K562 (cell line): Measurements from ENCODE around the gene TMEM131. TPM values are rescaled to one million over a fixed set of nuclear protein-coding genes. Genes with fewer than 3 reads are reported as not detected.

Experiments used
- ATAC-seq: fragments of 200-7000 bp; cut with Tn5 transposase; 3 replicates; pipeline ENCODE4 v1.9.1; 2020; ENCODE audit warnings: moderate library complexity
- BruUV-seq: library from RNA; stranded (reverse); fragments of 400-500 nt; replicated peaks from 2 replicates; lab custom pipeline; 2021; lab: Mats Ljungman, UMichigan
- CTCF ChIA-PET: fragments of 300-600 bp; formaldehyde crosslinking; extraction: SDS; loops from one replicate; lab custom pipeline; 2021; ENCODE audit warnings: low intra/inter-chr PET ratio; lab: Yijun Ruan, JAX
- POLR2A ChIA-PET: fragments of 300-600, 350-650 bp; sonication (Branson Sonifier 250); formaldehyde crosslinking; extraction: SDS; loops from one replicate; lab custom pipeline; 2021; ENCODE audit warnings: antibody characterized with exemption, inconsistent platforms; lab: Yijun Ruan, JAX
- DNase-seq, 4 experiments: peaks; one replicate each; pipeline versions ENCODE4 v3.0.0 to v3.0.0-alpha.2; 2011 to 2018; ENCODE audit warnings: low spot score in 3 of 4, mixed read lengths in 3 of 4; ENCODE audit errors: extremely low read depth in 1 of 4
- FAIRE-seq: peaks from 2 replicates; lab custom pipeline; 2011; peaks lifted over from hg19 to GRCh38; lab: Jason Lieb, UNC
- H2AFZ ChIP-seq: 2 replicates; pipeline ENCODE4 v1.6.0; 2011; ENCODE audit warnings: low read depth, low read length, control low read depth, inconsistent platforms
- H3K27ac ChIP-seq: fragments of 200-600 bp; 3 replicates; pipeline ENCODE4 v1.8.0; 2011; ENCODE audit warnings: low read depth, mild to moderate bottlenecking, control low read depth, inconsistent platforms, low read length, moderate library complexity, mixed read lengths; ENCODE audit errors: extremely low read depth
- H3K27me3 ChIP-seq, 2 experiments: fragments of 300-600 bp in 1 of 2; 2 replicates in 1 of 2; 3 replicates in 1 of 2; pipeline versions ENCODE4 v1.6.0 to v1.8.0; 2011; ENCODE audit warnings: inconsistent platforms in 2 of 2, low read length in 2 of 2, mild to moderate bottlenecking in 1 of 2, mixed read lengths in 1 of 2, moderate library complexity in 1 of 2; ENCODE audit not compliant: control insufficient read depth in 2 of 2, insufficient read depth in 2 of 2
- H3K36me3 ChIP-seq: fragments of 300-600 bp; 3 replicates; pipeline ENCODE4 v1.8.0; 2011; ENCODE audit warnings: mild to moderate bottlenecking, low read length, inconsistent platforms; ENCODE audit not compliant: control insufficient read depth, insufficient read depth
- H3K4me1 ChIP-seq, 2 experiments: fragments of 200-600 bp in 1 of 2; replicated peaks in 1 of 2; 2 replicates in 1 of 2; 3 replicates in 1 of 2; pipeline versions ENCODE4 v1.5.1 to v1.8.0; 2011; ENCODE audit warnings: inconsistent platforms in 2 of 2, low read length in 2 of 2, mild to moderate bottlenecking in 1 of 2, mixed read lengths in 1 of 2, moderate library complexity in 1 of 2; ENCODE audit not compliant: control insufficient read depth in 2 of 2, insufficient read depth in 2 of 2
- H3K4me2 ChIP-seq: 2 replicates; pipeline ENCODE4 v1.6.1; 2011; ENCODE audit warnings: low read length, control low read depth, inconsistent platforms, mixed read lengths; ENCODE audit not compliant: insufficient read depth
- H3K4me3 ChIP-seq: fragments of 200-600 bp; sonication (generic), shearing (Covaris generic); 2 replicates; pipeline ENCODE4 v1.5.1; 2016; ENCODE audit warnings: control low read depth, inconsistent platforms
- H3K79me2 ChIP-seq: fragments of 200-600 bp; 3 replicates; pipeline ENCODE4 v1.8.0; 2011; ENCODE audit warnings: low read length, inconsistent platforms; ENCODE audit not compliant: control insufficient read depth, insufficient read depth
- H3K9ac ChIP-seq, 2 experiments: 2 replicates each; pipeline versions ENCODE4 v1.6.0 to v1.6.1; 2011; ENCODE audit warnings: low read depth in 2 of 2, low read length in 2 of 2, control low read depth in 1 of 2, inconsistent platforms in 1 of 2, mild to moderate bottlenecking in 1 of 2, mixed read lengths in 1 of 2; ENCODE audit not compliant: insufficient read depth in 1 of 2
- H3K9me1 ChIP-seq: one replicate; pipeline ENCODE4 v1.6.0; 2011; ENCODE audit warnings: inconsistent platforms, mild to moderate bottlenecking, low read length, moderate library complexity; ENCODE audit not compliant: control insufficient read depth, insufficient read depth
- H3K9me3 ChIP-seq: replicated peaks from 2 replicates; pipeline ENCODE4 v1.5.1; 2011; ENCODE audit warnings: low read depth, low read length, inconsistent platforms; ENCODE audit not compliant: control insufficient read depth, insufficient read depth
- H4K20me1 ChIP-seq: replicated peaks from 2 replicates; pipeline ENCODE4 v1.6.1; 2011; ENCODE audit warnings: low read length, inconsistent platforms, mixed read lengths; ENCODE audit not compliant: control insufficient read depth, insufficient read depth
- ARID3A ChIP-seq: IDR thresholded peaks from 2 replicates; pipeline ENCODE4 v1.6.1; 2012; ENCODE audit warnings: low read depth, low read length, improper control_type of control experiment, borderline replicate concordance
- BCOR ChIP-seq: fragments of 450-650 bp; IDR thresholded peaks from 2 replicates; pipeline ENCODE4 v1.6.1; 2016
- CBX5 ChIP-seq: IDR thresholded peaks from 2 replicates; pipeline ENCODE4 v1.6.1; 2014; ENCODE audit warnings: low read depth, borderline replicate concordance
- FOXJ2 ChIP-seq: fragments of 200-800 bp; sonication (Bioruptor generic); IDR thresholded peaks from 2 replicates; pipeline ENCODE4 v1.6.1; 2016; ENCODE audit warnings: missing genetic modification characterization, missing compliant biosample characterization
- HDAC6 ChIP-seq: IDR thresholded peaks from 2 replicates; pipeline ENCODE4 v1.6.1; 2012; ENCODE audit warnings: low read depth, mild to moderate bottlenecking, control low read depth, inconsistent platforms, low read length, moderate library complexity
- HNRNPUL1 ChIP-seq: fragments of 200-400 bp; formaldehyde crosslinking; IDR thresholded peaks from 2 replicates; pipeline ENCODE4 v1.6.1; 2017; ENCODE audit warnings: low read length
- KDM5B ChIP-seq: fragments of 200-600 bp; sonication (generic); IDR thresholded peaks from 2 replicates; pipeline ENCODE4 v1.6.1; 2012; ENCODE audit warnings: low read depth, mild to moderate bottlenecking, moderate library complexity, low read length, control low read depth, inconsistent platforms; ENCODE audit not compliant: insufficient replicate concordance
- KLF6 ChIP-seq: fragments of 250-450 bp; sonication (Bioruptor Pico); IDR thresholded peaks from 2 replicates; pipeline ENCODE4 v1.4.0; 2020; ENCODE audit warnings: mild to moderate bottlenecking, moderate library complexity, borderline replicate concordance
- ZNF146 ChIP-seq: IDR thresholded peaks from one replicate; pipeline ENCODE4 v1.6.1; 2018; ENCODE audit warnings: missing compliant biosample characterization; ENCODE audit not compliant: unreplicated experiment
- ZNF274 ChIP-seq: IDR thresholded peaks from 2 replicates; pipeline ENCODE4 v1.6.1; 2011; ENCODE audit warnings: low read depth, mild to moderate bottlenecking, low read length, moderate library complexity, borderline replicate concordance
- ZNF445 ChIP-seq: fragments of 250-450 bp; sonication (Bioruptor Pico); IDR thresholded peaks from 2 replicates; pipeline ENCODE4 v1.4.0; 2020; ENCODE audit warnings: low read depth, mild to moderate bottlenecking, moderate library complexity
- WGBS: fragments of 100-300 bp; shearing (Covaris generic); methylation state at CpG from one replicate; pipeline ENCODE4 v1.1.6; 2016; ENCODE audit warnings: low coverage, mixed read lengths; ENCODE audit not compliant: insufficient coverage; ENCODE audit errors: missing lambda C conversion rate; 5-methylcytosine and 5-hydroxymethylcytosine counted together
- in situ Hi-C: fragments of 300-500 bp; cut with MboI; formaldehyde crosslinking; loops from 4 replicates; pipeline ENCODE4 v1.15.0; 2018; ENCODE audit warnings: inconsistent platforms, mixed read lengths
- intact Hi-C: fragments of 100-400 bp; cut with micrococcal nuclease; formaldehyde crosslinking; loops from 2 replicates; pipeline ENCODE4 v1.14.2; 2022
- polyA plus RNA-seq, 8 experiments: library from polyadenylated mRNA; depleted of rRNA in 4 of 8; stranded (reverse) in 5 of 8; unstranded in 3 of 8; fragments of >200 nt; fragmentation: Nextera tagmentation in 2 of 8; fragmentation: Illumina TruSeq in 1 of 8; extraction: Ambion mirVana in 2 of 8; extraction: Trizol in 1 of 8; gene quantifications; 2 replicates each; pipeline versions ENCODE4 v1.2.1 to v1.2.3, GENCODE V29; 2011 to 2014; ENCODE audit warnings: inconsistent platforms in 1 of 8, missing spikeins in 1 of 8
- total RNA-seq, 7 experiments: library from RNA; depleted of rRNA in 6 of 7; stranded (reverse); fragments of >200 nt in 6 of 7; fragmentation: Illumina TruSeq in 2 of 7; extraction: Trizol in 2 of 7; gene quantifications; 2 replicates each; pipeline versions ENCODE4 v1.2.1 to v1.2.3, GENCODE V29; 2011 to 2021; ENCODE audit warnings: low replicate concordance in 1 of 7

Gene TMEM131
- total and polyA plus RNA-seq, 9 of the 15 experiments (the other 6 are each of a cell fraction or from before 2014, with no cell fraction given) = 2.5 to 21.1 (median 12.4) TPM

GRCh38 chr2:97764559-97765263, 231.0 kb downstream of the TMEM131 start:
- DNase-seq (no peak), ATAC-seq (no peak), FAIRE-seq (no peak)
- POLR2A ChIA-PET = interaction anchor here (1.0 to 1.5 kb wide), 2 partner anchors 9 to 11 kb away, joined by 4 read pairs; no protein-coding TSS in a partner anchor
- intact Hi-C loops = no loop called here
- no peaks in the 10 kb centered on the region for H4K20me1 ChIP-seq
- H3K4me2 ChIP-seq = no peak overlapping the region
- no peak overlapping the region for H3K4me3 ChIP-seq
- H3K9me3 ChIP-seq = no peaks in the 10 kb centered on the region
- H3K4me1 ChIP-seq = peaks cover 0 to 4% of the 10 kb centered on the region in 2 experiments; a peak in 1 of 5 replicates
- TF ChIP-seq BCOR (no peak), KDM5B (no peak), ZNF445 (no peak), ARID3A (no peak), ZNF274 (no peak), ZNF146 (no peak), FOXJ2 (tag) (no peak), HDAC6 (no peak), HNRNPUL1 (no peak), CBX5 (no peak), KLF6 (CRISPR knock-in tag) (no peak)
- no peaks in the 10 kb centered on the region for H3K9me1 ChIP-seq
- H3K27me3 ChIP-seq = no peaks in the 10 kb centered on the region
- in situ Hi-C loops = no loop called here
- H3K79me2 ChIP-seq = no peaks in the 10 kb centered on the region
- H3K27ac ChIP-seq = no peak overlapping the region
- BruUV-seq = no TSS peak
- H3K9ac ChIP-seq = no peak overlapping the region
- CTCF ChIA-PET = no interaction called here
- H3K36me3 ChIP-seq = peaks cover 52% of the 10 kb centered on the region; the same call in 2 of the 3 replicates
- no peak overlapping the region for H2AFZ ChIP-seq
- 88% methylated on average over 11 of the region's 11 CpGs for WGBS
